DND-41 (cell line): Measurements from ENCODE around the gene SLC35E2B.
"Not testable (repeated sequence)": the region's sequence is repeated elsewhere in the genome, so short reads cannot be mapped to it uniquely, and the experiment has no call there.

Experiments
- EZH2 ChIP-seq: IDR thresholded peaks from 3 replicates; pipeline ENCODE4 v1.6.1; 2012; ENCODE audit warnings: borderline replicate concordance, low read depth, mild to moderate bottlenecking, moderate library complexity, low read length, inconsistent platforms; ENCODE audit not compliant: severe bottlenecking
- TF ChIP-seq, protein P1 (sequence below): IDR thresholded peaks from 2 replicates; pipeline ENCODE4 v1.5.1; 2012; ENCODE audit warnings: borderline replicate concordance, low read length, moderate library complexity, mild to moderate bottlenecking; ENCODE audit not compliant: poor library complexity, severe bottlenecking; ENCODE audit errors: extremely low read depth

DNA sequence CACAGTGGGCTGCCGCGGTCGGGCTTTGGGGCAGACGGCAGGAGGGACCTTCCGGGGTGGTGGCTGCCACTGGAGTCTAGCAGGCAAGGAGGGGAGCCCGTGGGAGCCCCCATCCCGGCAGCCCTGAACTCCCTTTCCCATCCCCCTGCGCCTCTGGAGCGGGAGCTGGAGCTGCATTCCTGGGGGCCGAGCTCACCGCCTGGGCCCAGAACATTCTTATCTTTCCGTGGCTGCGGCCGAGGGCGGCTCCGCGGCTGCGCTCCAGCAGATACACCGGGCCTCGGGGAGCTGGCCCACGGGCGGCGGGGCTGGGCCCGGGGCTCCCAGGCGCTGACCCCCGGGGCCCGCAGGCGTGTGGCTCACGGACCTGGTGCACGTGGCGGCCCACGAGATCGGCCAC lies 8.0 kb upstream of the SLC35E2B start:
- TF ChIP-seq, protein P1, sequence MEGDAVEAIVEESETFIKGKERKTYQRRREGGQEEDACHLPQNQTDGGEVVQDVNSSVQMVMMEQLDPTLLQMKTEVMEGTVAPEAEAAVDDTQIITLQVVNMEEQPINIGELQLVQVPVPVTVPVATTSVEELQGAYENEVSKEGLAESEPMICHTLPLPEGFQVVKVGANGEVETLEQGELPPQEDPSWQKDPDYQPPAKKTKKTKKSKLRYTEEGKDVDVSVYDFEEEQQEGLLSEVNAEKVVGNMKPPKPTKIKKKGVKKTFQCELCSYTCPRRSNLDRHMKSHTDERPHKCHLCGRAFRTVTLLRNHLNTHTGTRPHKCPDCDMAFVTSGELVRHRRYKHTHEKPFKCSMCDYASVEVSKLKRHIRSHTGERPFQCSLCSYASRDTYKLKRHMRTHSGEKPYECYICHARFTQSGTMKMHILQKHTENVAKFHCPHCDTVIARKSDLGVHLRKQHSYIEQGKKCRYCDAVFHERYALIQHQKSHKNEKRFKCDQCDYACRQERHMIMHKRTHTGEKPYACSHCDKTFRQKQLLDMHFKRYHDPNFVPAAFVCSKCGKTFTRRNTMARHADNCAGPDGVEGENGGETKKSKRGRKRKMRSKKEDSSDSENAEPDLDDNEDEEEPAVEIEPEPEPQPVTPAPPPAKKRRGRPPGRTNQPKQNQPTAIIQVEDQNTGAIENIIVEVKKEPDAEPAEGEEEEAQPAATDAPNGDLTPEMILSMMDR: not testable (repeated sequence)
- TF ChIP-seq EZH2: not testable (repeated sequence)
